22Rv1 (cell line): ENCODE data around the gene SPIB.

Source experiments
- ZFX ChIP-seq: fragments of 450-650 bp; IDR thresholded peaks from 2 replicates; pipeline ENCODE4 v1.6.1; 2017; ENCODE audit warnings: antibody characterized with exemption, borderline replicate concordance
- TF ChIP-seq, protein P1 (sequence below): fragments of 450-650 bp; IDR thresholded peaks from 2 replicates; pipeline ENCODE4 v1.5.1; 2017; ENCODE audit warnings: mild to moderate bottlenecking

- TF ChIP-seq, protein P1, sequence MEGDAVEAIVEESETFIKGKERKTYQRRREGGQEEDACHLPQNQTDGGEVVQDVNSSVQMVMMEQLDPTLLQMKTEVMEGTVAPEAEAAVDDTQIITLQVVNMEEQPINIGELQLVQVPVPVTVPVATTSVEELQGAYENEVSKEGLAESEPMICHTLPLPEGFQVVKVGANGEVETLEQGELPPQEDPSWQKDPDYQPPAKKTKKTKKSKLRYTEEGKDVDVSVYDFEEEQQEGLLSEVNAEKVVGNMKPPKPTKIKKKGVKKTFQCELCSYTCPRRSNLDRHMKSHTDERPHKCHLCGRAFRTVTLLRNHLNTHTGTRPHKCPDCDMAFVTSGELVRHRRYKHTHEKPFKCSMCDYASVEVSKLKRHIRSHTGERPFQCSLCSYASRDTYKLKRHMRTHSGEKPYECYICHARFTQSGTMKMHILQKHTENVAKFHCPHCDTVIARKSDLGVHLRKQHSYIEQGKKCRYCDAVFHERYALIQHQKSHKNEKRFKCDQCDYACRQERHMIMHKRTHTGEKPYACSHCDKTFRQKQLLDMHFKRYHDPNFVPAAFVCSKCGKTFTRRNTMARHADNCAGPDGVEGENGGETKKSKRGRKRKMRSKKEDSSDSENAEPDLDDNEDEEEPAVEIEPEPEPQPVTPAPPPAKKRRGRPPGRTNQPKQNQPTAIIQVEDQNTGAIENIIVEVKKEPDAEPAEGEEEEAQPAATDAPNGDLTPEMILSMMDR, result no peak
- TF ChIP-seq ZFX, result no peak
These were observed 61.8 kb downstream of the SPIB start for GRCh38 chr19:50480281-50481111.
